GM04504 (cell line): ENCODE results near the gene VGF.
"Not testable (repeated sequence)": the region's sequence is repeated elsewhere in the genome, so short reads cannot be mapped to it uniquely, and the experiment has no call there.

ENCODE experiments used
- DNase-seq: peaks from one replicate; pipeline ENCODE4 v3.0.0-alpha.2; 2012; ENCODE audit warnings: low read depth

The VGF gene

DNA sequence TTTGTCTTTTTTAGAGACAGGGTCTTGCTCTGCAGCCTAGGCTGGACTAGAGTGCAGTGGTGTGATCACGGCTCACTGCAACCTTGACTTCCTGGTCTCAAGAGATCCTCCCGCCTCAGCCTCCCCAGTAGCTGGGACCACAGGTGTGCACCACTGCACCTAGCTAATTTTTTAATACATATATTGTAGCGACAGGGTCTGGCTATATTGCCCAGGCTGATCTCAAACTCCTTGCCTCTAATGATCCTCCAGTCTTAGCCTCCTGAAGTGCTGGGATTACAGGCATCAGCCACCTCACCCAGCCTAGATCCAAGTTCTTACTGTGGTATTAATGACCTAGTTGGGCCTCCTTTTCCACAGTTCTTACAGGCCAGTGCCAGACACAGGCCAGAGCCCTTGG, 50.2 kb downstream of the VGF start:
- no peak for DNase-seq

DNA sequence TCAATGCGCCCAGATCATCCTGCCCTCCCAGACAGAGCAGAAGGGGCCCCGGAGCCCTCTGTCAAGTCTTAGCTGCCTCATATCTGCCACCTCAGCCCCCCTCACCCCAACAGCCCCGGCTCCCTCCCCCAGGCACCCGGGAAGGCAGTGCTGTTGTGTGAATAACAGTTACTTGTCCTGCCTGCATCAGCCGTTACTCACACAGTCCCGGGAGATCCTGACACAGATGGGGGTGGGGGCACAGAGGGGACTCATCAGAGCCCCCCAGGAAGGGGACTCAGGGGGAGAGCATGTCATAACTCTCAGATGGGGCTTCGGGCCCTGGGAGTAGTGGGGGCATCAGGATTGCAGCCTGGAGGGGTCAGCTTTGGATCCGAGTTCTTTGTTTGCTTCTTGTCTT, 50.9 kb downstream of the VGF start:
- no peak for DNase-seq

DNA sequence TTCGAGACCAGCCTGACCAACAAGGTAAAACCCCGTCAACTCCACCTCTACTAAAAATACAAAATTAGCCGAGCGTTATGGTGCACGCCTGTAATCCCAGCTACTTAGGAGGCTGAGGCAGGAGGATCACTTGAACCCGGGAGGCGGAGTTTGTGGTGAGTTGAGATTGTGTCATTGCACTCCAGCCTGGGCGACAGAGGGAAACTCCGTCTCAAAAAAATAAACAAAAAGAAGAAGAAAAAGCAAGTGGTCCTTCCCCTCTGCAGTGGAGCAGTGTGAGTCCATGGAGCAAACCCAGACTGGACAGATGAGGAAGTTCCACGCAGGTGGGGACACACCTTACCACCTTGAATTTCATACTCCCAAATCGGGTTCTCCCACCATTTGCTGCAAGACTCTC, 51.5 kb downstream of the VGF start:
- no peak for DNase-seq

DNA sequence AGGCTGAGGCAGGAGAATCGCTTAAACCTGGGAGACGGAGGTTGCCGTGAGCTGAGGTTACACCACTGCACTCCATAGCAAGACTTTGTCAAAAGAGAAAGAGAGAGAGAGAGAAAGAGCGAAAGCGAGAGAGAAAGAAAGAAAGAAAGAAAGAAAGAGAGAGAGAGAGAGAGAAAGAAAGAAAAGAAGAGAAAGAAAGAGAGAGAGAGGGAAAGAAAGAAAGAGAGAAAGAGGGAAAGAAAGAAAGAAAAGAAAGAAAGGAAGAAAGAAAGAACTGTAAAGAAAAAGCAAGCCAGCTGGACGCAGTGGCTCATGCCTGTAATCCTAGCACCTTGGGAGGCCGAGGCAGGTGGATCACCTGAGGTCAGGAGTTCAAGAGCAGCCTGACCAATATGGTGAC, 52.2 kb downstream of the VGF start:
- not testable (repeated sequence) for DNase-seq
